Thymus (tissue), 11 donors: ENCODE results near the gene WDR31. TPM values are rescaled to one million over a fixed set of nuclear protein-coding genes. Genes with fewer than 3 reads are reported as not detected.
A peak's percentile ranks its signal among the peaks of the same experiment; 100 is the strongest.

Experiments used
- DNase-seq, 9 donors: peaks; one replicate each; pipeline ENCODE4 v3.0.0-alpha.2; 2013; ENCODE audit warnings: low spot score in 9 of 9, low read depth in 6 of 9, missing footprints in 1 of 9
- H3K27ac ChIP-seq, 2 donors: one replicate each; pipeline ENCODE4 v1.5.1; 2013; ENCODE audit warnings: control low read depth in 1 of 2, low read depth in 1 of 2, low read length in 1 of 2, mild to moderate bottlenecking in 1 of 2, moderate library complexity in 1 of 2
- H3K27me3 ChIP-seq, 2 donors: one replicate each; pipeline ENCODE4 v1.5.1; 2013; ENCODE audit warnings: low read length in 1 of 2; ENCODE audit not compliant: control insufficient read depth in 2 of 2, insufficient read depth in 1 of 2
- H3K36me3 ChIP-seq, 2 donors: one replicate each; pipeline ENCODE4 v1.5.1; 2013; ENCODE audit warnings: low read length in 1 of 2, mild to moderate bottlenecking in 1 of 2, moderate library complexity in 1 of 2; ENCODE audit not compliant: control insufficient read depth in 2 of 2, insufficient read depth in 2 of 2
- H3K4me1 ChIP-seq, 2 donors: one replicate each; pipeline ENCODE4 v1.5.1; 2013; ENCODE audit warnings: low read length in 2 of 2; ENCODE audit not compliant: control insufficient read depth in 2 of 2, insufficient read depth in 2 of 2
- H3K4me3 ChIP-seq, 2 donors: one replicate each; pipeline ENCODE4 v1.5.1; 2013; ENCODE audit warnings: low read length in 2 of 2, control low read depth in 1 of 2, mild to moderate bottlenecking in 1 of 2
- H3K9me3 ChIP-seq, 2 donors: one replicate each; pipeline ENCODE4 v1.5.1; 2013; ENCODE audit warnings: low read length in 1 of 2, mild to moderate bottlenecking in 1 of 2; ENCODE audit not compliant: control insufficient read depth in 2 of 2, insufficient read depth in 1 of 2
- WGBS: extraction: QIAGEN DNeasy Blood & Tissue Kit; methylation state at CpG from one replicate; pipeline ENCODE4 v1.1.7; 2013; 5-methylcytosine and 5-hydroxymethylcytosine counted together
- polyA plus RNA-seq: library from polyadenylated mRNA; stranded (reverse); fragments of 200-250 nt; gene quantifications from one replicate; pipeline ENCODE4 v1.2.3, GENCODE V29; 2013
- total RNA-seq: library from RNA; stranded (reverse); fragments of 120-200 nt; gene quantifications from one replicate; pipeline ENCODE4 v1.2.4, GENCODE V29; 2013
- donor health status: healthy.

The WDR31 gene
- total and polyA plus RNA-seq, 2 donors, result 0.76 to 1.3 TPM

GRCh38 chr9:113307396-113307975 is 32.6 kb downstream of the WDR31 start:
- 88% methylated on average over 8 of the region's 8 CpGs for WGBS
- no peak overlapping the region for H3K27ac ChIP-seq
- no peaks in the 10 kb centered on the region for H3K36me3 ChIP-seq
- DNase-seq, result no peak
- no peaks in the 10 kb centered on the region for H3K27me3 ChIP-seq
- H3K4me1 ChIP-seq, result no peaks in the 10 kb centered on the region
- H3K4me3 ChIP-seq, result no peak overlapping the region
- H3K9me3 ChIP-seq, result no peaks in the 10 kb centered on the region

- 100% methylated on average over 1 of the region's 1 CpG for WGBS
- Histone ChIP-seq H3K36me3 (no peaks in the 10 kb centered on the region), H3K4me3 (no peak overlapping the region), H3K27ac (no peak overlapping the region), H3K9me3 (no peaks in the 10 kb centered on the region), H3K27me3 (no peaks in the 10 kb centered on the region), H3K4me1 (no peaks in the 10 kb centered on the region)
- no peak for DNase-seq
Observed at GRCh38 chr9:113306566-113306965, 33.5 kb downstream of the WDR31 start.

GRCh38 chr9:113302792-113303418 is 37.2 kb downstream of the WDR31 start, which contains the start of gene RNF183:
Gene RNF183, minus strand, starts transcription at chr9:113303376. Its CDS starts 5,192 bp downstream, at chr9:113298184.
- no peak within 1 kb of the TSS for H3K27ac ChIP-seq
- no peak within 1 kb of the TSS for H3K4me3 ChIP-seq
- H3K27me3 ChIP-seq, result no peaks in the 10 kb centered on the region
- H3K9me3 ChIP-seq, result no peaks in the 10 kb centered on the region
- H3K4me1 ChIP-seq, result no peaks in the 10 kb centered on the region
- DNase-seq, result no peak
- 91% methylated on average over 25 of the region's 25 CpGs for WGBS
- no peaks in the 10 kb centered on the region for H3K36me3 ChIP-seq

GRCh38 chr9:113301548-113301947 is 38.5 kb downstream of the WDR31 start:
- Histone ChIP-seq H3K9me3 (no peaks in the 10 kb centered on the region), H3K27ac (no peak overlapping the region), H3K4me1 (no peaks in the 10 kb centered on the region), H3K27me3 (no peaks in the 10 kb centered on the region), H3K36me3 (no peaks in the 10 kb centered on the region), H3K4me3 (no peak overlapping the region)
- WGBS, result 96% methylated on average over 8 of the region's 8 CpGs
- no peak for DNase-seq

GRCh38 chr9:113299800-113300292 is 40.2 kb downstream of the WDR31 start:
- H3K4me1 ChIP-seq, result no peaks in the 10 kb centered on the region
- no peak overlapping the region for H3K27ac ChIP-seq
- no peaks in the 10 kb centered on the region for H3K9me3 ChIP-seq
- H3K4me3 ChIP-seq, result no peak overlapping the region
- H3K36me3 ChIP-seq, result peaks cover 0 to 2% of the 10 kb centered on the region in 2 donors
- peak in 1 of 9 donors; percentile 8 for DNase-seq
- no peaks in the 10 kb centered on the region for H3K27me3 ChIP-seq
- 52% methylated on average over 8 of the region's 8 CpGs for WGBS

GRCh38 chr9:113298924-113299770 is 40.9 kb downstream of the WDR31 start:
- no peak overlapping the region for H3K27ac ChIP-seq
- H3K36me3 ChIP-seq, result peaks cover 0 to 4% of the 10 kb centered on the region in 2 donors
- DNase-seq, result no peak
- 93% methylated on average over 15 of the region's 15 CpGs for WGBS
- H3K4me1 ChIP-seq, result no peaks in the 10 kb centered on the region
- no peak overlapping the region for H3K4me3 ChIP-seq
- H3K9me3 ChIP-seq, result no peaks in the 10 kb centered on the region
- no peaks in the 10 kb centered on the region for H3K27me3 ChIP-seq

- Histone ChIP-seq H3K4me1 (no peaks in the 10 kb centered on the region), H3K36me3 (peaks cover 1 to 6% of the 10 kb centered on the region in 2 donors), H3K27me3 (no peaks in the 10 kb centered on the region), H3K27ac (no peak overlapping the region), H3K9me3 (no peaks in the 10 kb centered on the region), H3K4me3 (no peak overlapping the region)
- no peak for DNase-seq
- WGBS, result 98% methylated on average over 8 of the region's 8 CpGs
Observed at GRCh38 chr9:113298311-113298710, 41.8 kb downstream of the WDR31 start.

- peaks cover 10 to 19% of the 10 kb centered on the region in 2 donors for H3K36me3 ChIP-seq
- no peaks in the 10 kb centered on the region for H3K27me3 ChIP-seq
- 91% methylated on average over 9 of the region's 9 CpGs for WGBS
- H3K4me3 ChIP-seq, result no peak overlapping the region
- H3K4me1 ChIP-seq, result no peaks in the 10 kb centered on the region
- no peak overlapping the region for H3K27ac ChIP-seq
- DNase-seq, result no peak
- no peaks in the 10 kb centered on the region for H3K9me3 ChIP-seq
Observed at GRCh38 chr9:113296796-113297558, 43.1 kb downstream of the WDR31 start.
